Measurements from ENCODE around the gene C2orf68. TPM values are rescaled to one million over a fixed set of nuclear protein-coding genes. Genes with fewer than 3 reads are reported as not detected.
"Not testable (repeated sequence)": the region's sequence is repeated elsewhere in the genome, so short reads cannot be mapped to it uniquely, and the experiment has no call there.

C2orf68 gene
- total and polyA plus RNA-seq, 2 donors (not counting 1 experiment from before 2014, with no cell fraction given): 30.5 to 82.4 TPM

- H3K36me3 ChIP-seq (replicated peaks in 1 of 2; ENCODE audit: control extremely low read depth in 1 of 2, control insufficient read depth in 1 of 2, extremely low read depth in 1 of 2, insufficient read depth in 2 of 2, low read length in 1 of 2): peaks cover 11 to 55% of the 10 kb centered on the region in 2 experiments
- H3K4me3 Mint-ChIP-seq: no peak overlapping the region
- DNase-seq: no peak
- no peak for TF ChIP-seq CTCF (IDR thresholded peaks at IDR 0.05)
- TF ChIP-seq EZH2 (IDR thresholded peaks at IDR 0.05; ENCODE audit: borderline replicate concordance, insufficient read depth, low read depth, low read length, poor library complexity, severe bottlenecking): no peak
- no peaks in the 10 kb centered on the region for H3K9me3 Mint-ChIP-seq (ENCODE audit: insufficient read depth)
- no peak overlapping the region for H3K9ac ChIP-seq (ENCODE audit: low read length)
- H3K27me3 ChIP-seq (replicated peaks in 1 of 4; ENCODE audit: control extremely low read depth in 1 of 4, control insufficient read depth in 3 of 4, insufficient read depth in 4 of 4, low read length in 3 of 4): no peaks in the 10 kb centered on the region
- H3K4me3 ChIP-seq (ENCODE audit: control extremely low read depth in 1 of 5, extremely low read depth in 1 of 5, insufficient read depth in 1 of 5, low read depth in 2 of 5, low read length in 4 of 5): no peak overlapping the region
- H4K20me1 ChIP-seq (ENCODE audit: control insufficient read depth, insufficient read depth, low read length, poor library complexity, severe bottlenecking): peaks cover 26% of the 10 kb centered on the region
- CTCF ChIA-PET: interaction anchor here (0.8 to 3.1 kb wide), 2 partner anchors 9 to 18 kb away, joined by 3 to 15 read pairs; no protein-coding TSS in a partner anchor
- no peak overlapping the region for H2AFZ ChIP-seq (ENCODE audit: insufficient read depth, low read depth, low read length, poor library complexity, severe bottlenecking)
- no peak for ATAC-seq (ENCODE audit: low read depth)
- no peak overlapping the region for H3K27ac ChIP-seq (ENCODE audit: low read length in 2 of 2)
- H3K4me1 ChIP-seq (ENCODE audit: control insufficient read depth in 2 of 2, insufficient read depth in 2 of 2, low read length in 2 of 2): peaks cover 15 to 23% of the 10 kb centered on the region in 2 donors
- H3K4me1 Mint-ChIP-seq: peaks cover 21% of the 10 kb centered on the region
- no peak overlapping the region for H3K4me2 ChIP-seq (replicated peaks; ENCODE audit: low read depth, low read length, poor library complexity, severe bottlenecking)
- H3K9me3 ChIP-seq (ENCODE audit: control extremely low read depth in 1 of 3, control insufficient read depth in 2 of 3, insufficient read depth in 1 of 3, low read length in 2 of 3): no peaks in the 10 kb centered on the region
- no peaks in the 10 kb centered on the region for H3K27me3 Mint-ChIP-seq
- POLR2A ChIA-PET: interaction anchor here (0.5 kb wide), 1 partner anchor 10 kb away, joined by 3 read pairs; no protein-coding TSS in a partner anchor
- WGBS (ENCODE audit: insufficient coverage): 96% methylated on average over 4 of the region's 6 CpGs
- intact Hi-C loops (cut with micrococcal nuclease): loop anchor here (5.0 to 10.0 kb wide), 2 partner anchors 267 to 485 kb away; partner anchors contain the start of genes ELMOD3, POLR1A, PTCD3 and RETSAT
- H3K79me2 ChIP-seq (ENCODE audit: control insufficient read depth, insufficient read depth, low read length): peaks cover 64% of the 10 kb centered on the region
- no peak overlapping the region for H3K27ac Mint-ChIP-seq
Observed at GRCh38 chr2:85619617-85620016, 7.8 kb upstream of the C2orf68 start.

GRCh38 chr2:85617723-85618122, 5.9 kb upstream of the C2orf68 start:
- H3K27ac ChIP-seq (ENCODE audit: low read length in 2 of 2); H3K4me3 ChIP-seq (ENCODE audit: control extremely low read depth in 1 of 5, extremely low read depth in 1 of 5, insufficient read depth in 1 of 5, low read depth in 2 of 5, low read length in 4 of 5); H3K9ac ChIP-seq (ENCODE audit: low read length); H3K9me3 ChIP-seq (ENCODE audit: control extremely low read depth in 1 of 3, control insufficient read depth in 2 of 3, insufficient read depth in 1 of 3, low read length in 2 of 3); H3K27ac Mint-ChIP-seq; DNase-seq; H3K27me3 ChIP-seq (replicated peaks in 1 of 4; ENCODE audit: control extremely low read depth in 1 of 4, control insufficient read depth in 3 of 4, insufficient read depth in 4 of 4, low read length in 3 of 4); H3K9me3 Mint-ChIP-seq (ENCODE audit: insufficient read depth); ATAC-seq (ENCODE audit: low read depth); H3K27me3 Mint-ChIP-seq; POLR2A ChIA-PET; H2AFZ ChIP-seq (ENCODE audit: insufficient read depth, low read depth, low read length, poor library complexity, severe bottlenecking): not testable (repeated sequence)
- Histone ChIP-seq H4K20me1 (ENCODE audit: control insufficient read depth, insufficient read depth, low read length, poor library complexity, severe bottlenecking) (peaks cover 17% of the 10 kb centered on the region), H3K4me1 (ENCODE audit: control insufficient read depth in 2 of 2, insufficient read depth in 2 of 2, low read length in 2 of 2) (peaks cover 15 to 23% of the 10 kb centered on the region in 2 donors), H3K36me3 (replicated peaks in 1 of 2; ENCODE audit: control extremely low read depth in 1 of 2, control insufficient read depth in 1 of 2, extremely low read depth in 1 of 2, insufficient read depth in 2 of 2, low read length in 1 of 2) (peaks cover 8 to 37% of the 10 kb centered on the region in 2 experiments), H3K79me2 (ENCODE audit: control insufficient read depth, insufficient read depth, low read length) (peaks cover 62% of the 10 kb centered on the region), H3K4me2 (replicated peaks; ENCODE audit: low read depth, low read length, poor library complexity, severe bottlenecking) (peak overlapping the region; percentile 73)
- 100% methylated on average over 1 of the region's 5 CpGs for WGBS (ENCODE audit: insufficient coverage)
- Mint-ChIP-seq H3K4me3 (peak overlapping the region; percentile 98), H3K4me1 (peaks cover 21% of the 10 kb centered on the region)
- intact Hi-C loops (cut with micrococcal nuclease): loop anchor here (2.0 to 10.0 kb wide), 3 partner anchors 29 to 487 kb away; partner anchors contain the start of genes ELMOD3, POLR1A, PTCD3 and RETSAT
- CTCF ChIA-PET: interaction anchor here (0.7 to 3.1 kb wide), 2 partner anchors 20 to 224 kb away, joined by 3 to 15 read pairs; no protein-coding TSS in a partner anchor

Measured in B cell (primary cell).